HG02973 (cell line): ENCODE data around the gene TMEM212.

Experiments used
- ATAC-seq: cut with Tn5 transposase; IDR thresholded peaks from one replicate; pipeline ENCODE4 v1.9.1; 2021; ENCODE audit warnings: moderate library complexity; ENCODE audit not compliant: unreplicated experiment

The TMEM212 gene

GRCh38 chr3:171842864-171843518 is at the start of gene TMEM212:
Gene TMEM212 (plus strand): TSS chr3:171843349. CDS start chr3:171843384, 35 bp downstream.
- no peak for ATAC-seq

GRCh38 chr3:171796625-171797264 is 46.4 kb upstream of the TMEM212 start:
- ATAC-seq = no peak

- ATAC-seq = no peak
Observed at GRCh38 chr3:171797265-171797679, 45.9 kb upstream of the TMEM212 start.

- no peak for ATAC-seq
Observed at GRCh38 chr3:171797873-171798272, 45.3 kb upstream of the TMEM212 start.

GRCh38 chr3:171799501-171799900 is 43.6 kb upstream of the TMEM212 start:
- no peak for ATAC-seq

GRCh38 chr3:171801738-171802589 is 41.2 kb upstream of the TMEM212 start:
- ATAC-seq = no peak

GRCh38 chr3:171802590-171802956 is 40.6 kb upstream of the TMEM212 start:
- ATAC-seq = no peak

- no peak for ATAC-seq
Observed at GRCh38 chr3:171803044-171803443, 40.1 kb upstream of the TMEM212 start.

GRCh38 chr3:171804618-171805389 is 38.3 kb upstream of the TMEM212 start:
- no peak for ATAC-seq

- ATAC-seq = no peak
Observed at GRCh38 chr3:171805687-171806086, 37.5 kb upstream of the TMEM212 start.

GRCh38 chr3:171806200-171807128 is 36.7 kb upstream of the TMEM212 start:
- no peak for ATAC-seq

- no peak for ATAC-seq
Observed at GRCh38 chr3:171807129-171807675, 35.9 kb upstream of the TMEM212 start.

- ATAC-seq = no peak
Observed at GRCh38 chr3:171807806-171808205, 35.3 kb upstream of the TMEM212 start.

- ATAC-seq = peak; percentile 29
Observed at GRCh38 chr3:171809611-171809860, 33.6 kb upstream of the TMEM212 start.

- ATAC-seq = peak; percentile 55
Observed at GRCh38 chr3:171809861-171810628, 33.1 kb upstream of the TMEM212 start, which contains the start of gene PLD1. Gene PLD1 (minus strand): TSS chr3:171810483. CDS start chr3:171738051, 72,432 bp downstream.

- ATAC-seq = no peak
Observed at GRCh38 chr3:171810629-171811294, 32.4 kb upstream of the TMEM212 start.

- no peak for ATAC-seq
Observed at GRCh38 chr3:171811295-171811912, 31.7 kb upstream of the TMEM212 start.

GRCh38 chr3:171811913-171812335 is 31.2 kb upstream of the TMEM212 start:
- no peak for ATAC-seq
